Measurements from ENCODE around the gene NFYC.

DNA sequence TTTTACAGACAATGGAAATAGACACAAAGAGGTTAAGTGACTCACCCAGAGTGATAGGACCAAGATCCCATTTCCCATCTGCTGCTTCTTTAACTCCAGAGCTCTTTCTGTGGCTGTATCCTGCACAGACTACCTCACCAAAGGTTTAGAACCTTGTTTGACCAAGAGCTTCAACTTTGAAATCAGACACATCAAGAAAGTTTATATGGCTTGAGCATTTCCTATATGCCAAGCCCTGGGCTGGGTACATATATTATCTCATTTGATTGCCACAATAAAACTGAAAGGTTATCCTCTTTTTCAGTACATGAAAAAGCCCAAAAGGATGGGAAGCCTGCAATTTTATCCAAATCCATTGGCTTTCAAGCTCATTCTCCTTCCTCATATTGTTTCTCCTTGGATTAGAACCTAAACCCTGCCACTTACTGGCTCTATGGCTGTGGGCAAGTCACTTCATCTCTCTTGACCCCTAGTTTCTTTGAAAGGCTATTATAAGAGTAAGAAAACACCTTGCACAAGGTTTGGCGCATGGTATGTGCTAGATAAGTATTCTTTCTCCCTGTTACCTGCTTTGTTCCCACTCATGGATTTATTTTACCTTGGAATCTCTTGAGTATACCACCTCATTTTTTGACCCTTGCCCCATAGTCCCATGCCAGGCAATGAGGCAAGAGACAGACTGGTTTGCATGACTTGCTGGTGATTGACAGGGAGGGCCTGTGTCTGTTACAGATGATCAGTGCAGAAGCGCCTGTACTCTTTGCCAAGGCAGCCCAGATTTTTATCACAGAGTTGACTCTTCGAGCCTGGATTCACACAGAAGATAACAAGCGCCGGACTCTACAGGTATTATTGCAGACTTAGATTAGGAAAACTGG is 57.6 kb downstream of the NFYC start:
- TF ChIP-seq, protein P1, sequence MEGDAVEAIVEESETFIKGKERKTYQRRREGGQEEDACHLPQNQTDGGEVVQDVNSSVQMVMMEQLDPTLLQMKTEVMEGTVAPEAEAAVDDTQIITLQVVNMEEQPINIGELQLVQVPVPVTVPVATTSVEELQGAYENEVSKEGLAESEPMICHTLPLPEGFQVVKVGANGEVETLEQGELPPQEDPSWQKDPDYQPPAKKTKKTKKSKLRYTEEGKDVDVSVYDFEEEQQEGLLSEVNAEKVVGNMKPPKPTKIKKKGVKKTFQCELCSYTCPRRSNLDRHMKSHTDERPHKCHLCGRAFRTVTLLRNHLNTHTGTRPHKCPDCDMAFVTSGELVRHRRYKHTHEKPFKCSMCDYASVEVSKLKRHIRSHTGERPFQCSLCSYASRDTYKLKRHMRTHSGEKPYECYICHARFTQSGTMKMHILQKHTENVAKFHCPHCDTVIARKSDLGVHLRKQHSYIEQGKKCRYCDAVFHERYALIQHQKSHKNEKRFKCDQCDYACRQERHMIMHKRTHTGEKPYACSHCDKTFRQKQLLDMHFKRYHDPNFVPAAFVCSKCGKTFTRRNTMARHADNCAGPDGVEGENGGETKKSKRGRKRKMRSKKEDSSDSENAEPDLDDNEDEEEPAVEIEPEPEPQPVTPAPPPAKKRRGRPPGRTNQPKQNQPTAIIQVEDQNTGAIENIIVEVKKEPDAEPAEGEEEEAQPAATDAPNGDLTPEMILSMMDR (IDR thresholded peaks at IDR 0.05; ENCODE audit: borderline replicate concordance, extremely low read depth, low read length, poor library complexity, severe bottlenecking), result no peak
- no peak for TF ChIP-seq EZH2 (IDR thresholded peaks at IDR 0.05; ENCODE audit: borderline replicate concordance, low read depth, low read length, severe bottlenecking)

All from DND-41 (cell line).